CD4-positive, alpha-beta T cell treated with Interleukin-6 for 4 hours (primary cell): ENCODE results near the gene TPK1.
"Not testable (repeated sequence)": the region's sequence is repeated elsewhere in the genome, so short reads cannot be mapped to it uniquely, and the experiment has no call there.

ENCODE experiments used
- DNase-seq: peaks from one replicate; pipeline ENCODE4 v3.0.0-alpha.2; 2020; ENCODE audit warnings: mixed read lengths

The TPK1 gene

GRCh38 chr7:144468990-144469732 is 366.7 kb downstream of the TPK1 start:
- no peak for DNase-seq

- DNase-seq: no peak
These were observed 376.2 kb downstream of the TPK1 start for GRCh38 chr7:144459635-144460034.

- no peak for DNase-seq
These were observed 380.8 kb downstream of the TPK1 start for GRCh38 chr7:144455040-144455404.

- DNase-seq: no peak
These were observed 381.4 kb downstream of the TPK1 start for GRCh38 chr7:144454256-144455039.

- no peak for DNase-seq
These were observed 383.8 kb downstream of the TPK1 start for GRCh38 chr7:144452064-144452463.

GRCh38 chr7:144445590-144445989 is 390.3 kb downstream of the TPK1 start:
- no peak for DNase-seq

GRCh38 chr7:144439717-144440205 is 396.1 kb downstream of the TPK1 start:
- no peak for DNase-seq

GRCh38 chr7:144438759-144439158 is 397.1 kb downstream of the TPK1 start:
- DNase-seq: no peak

- DNase-seq: peak; percentile 54
These were observed 398.3 kb downstream of the TPK1 start for GRCh38 chr7:144437370-144438191.

- DNase-seq: no peak
These were observed 399.4 kb downstream of the TPK1 start for GRCh38 chr7:144436500-144436899.

- no peak for DNase-seq
These were observed 407.4 kb downstream of the TPK1 start for GRCh38 chr7:144428431-144428830.

- DNase-seq: not testable (repeated sequence)
These were observed 408.3 kb downstream of the TPK1 start for GRCh38 chr7:144427539-144427938.

- not testable (repeated sequence) for DNase-seq
These were observed 416.9 kb downstream of the TPK1 start for GRCh38 chr7:144418931-144419330.

GRCh38 chr7:144416341-144416740 is 419.5 kb downstream of the TPK1 start:
- DNase-seq: no peak

GRCh38 chr7:144415858-144416257 is 420.0 kb downstream of the TPK1 start:
- DNase-seq: no peak

GRCh38 chr7:144414815-144415214 is 421.0 kb downstream of the TPK1 start:
- DNase-seq: no peak

GRCh38 chr7:144410441-144410840 is 425.4 kb downstream of the TPK1 start:
- DNase-seq: no peak

GRCh38 chr7:144408121-144408520 is 427.7 kb downstream of the TPK1 start:
- DNase-seq: no peak

GRCh38 chr7:144407266-144407931 is 428.5 kb downstream of the TPK1 start:
- DNase-seq: no peak

- no peak for DNase-seq
These were observed 430.9 kb downstream of the TPK1 start for GRCh38 chr7:144404946-144405345.

- DNase-seq: no peak
These were observed 432.2 kb downstream of the TPK1 start, which contains the start of gene NOBOX for GRCh38 chr7:144403649-144404061. Gene NOBOX, minus strand, starts transcription at chr7:144403693.

- DNase-seq: no peak
These were observed 432.8 kb downstream of the TPK1 start for GRCh38 chr7:144403102-144403501.
